Erythroblast (primary cell): ENCODE measurements around the gene PFAS.

Experiments
- DNase-seq, 2 experiments: peaks; one replicate each; lab custom pipeline; 2025; lab: John Stamatoyannopoulos, UW
- GATA1 ChIP-seq: IDR thresholded peaks from 2 replicates; pipeline ENCODE4 v1.6.1; 2011; ENCODE audit warnings: low read depth, mild to moderate bottlenecking, control low read depth, low read length, moderate library complexity
- POLR2A ChIP-seq: IDR thresholded peaks from 2 replicates; pipeline ENCODE4 v1.6.1; 2011; ENCODE audit warnings: mild to moderate bottlenecking, low read length

PFAS gene

GRCh38 chr17:8272421-8272820, 23.3 kb downstream of the PFAS start:
- DNase-seq = no peak
- TF ChIP-seq POLR2A = no peak

- TF ChIP-seq GATA1 = no peak
- TF ChIP-seq POLR2A = no peak
- no peak for DNase-seq
These were observed 24.9 kb downstream of the PFAS start for GRCh38 chr17:8273884-8274444.

- DNase-seq = no peak
- TF ChIP-seq POLR2A (no peak), GATA1 (no peak)
These were observed 25.7 kb downstream of the PFAS start for GRCh38 chr17:8274816-8275215.

GRCh38 chr17:8275421-8276290, 26.6 kb downstream of the PFAS start:
- TF ChIP-seq GATA1 = no peak
- TF ChIP-seq POLR2A = no peak

GRCh38 chr17:8277317-8277716, 28.2 kb downstream of the PFAS start:
- no peak for TF ChIP-seq GATA1

More at GRCh38 chr17:8275421-8276290, 26.6 kb downstream of the PFAS start:
- no peak for DNase-seq

GRCh38 chr17:8282345-8282744, 33.3 kb downstream of the PFAS start:
- DNase-seq = no peak
- TF ChIP-seq POLR2A (no peak), GATA1 (no peak)

More at GRCh38 chr17:8277317-8277716, 28.2 kb downstream of the PFAS start:
- DNase-seq = no peak

GRCh38 chr17:8283356-8283755, 34.3 kb downstream of the PFAS start:
- no peak for TF ChIP-seq POLR2A
- no peak for TF ChIP-seq GATA1
- no peak for DNase-seq

- no peak for TF ChIP-seq POLR2A
- no peak for TF ChIP-seq GATA1
- no peak for DNase-seq
These were observed 35.0 kb downstream of the PFAS start for GRCh38 chr17:8284126-8284525.

GRCh38 chr17:8285270-8286181, 36.4 kb downstream of the PFAS start:
- TF ChIP-seq POLR2A (no peak), GATA1 (no peak)

GRCh38 chr17:8287651-8288335, 38.7 kb downstream of the PFAS start:
- DNase-seq = no peak
- TF ChIP-seq GATA1 = no peak
- TF ChIP-seq POLR2A = no peak

More at GRCh38 chr17:8285270-8286181, 36.4 kb downstream of the PFAS start:
- DNase-seq = no peak

- TF ChIP-seq POLR2A = peak; percentile 85
- no peak for TF ChIP-seq GATA1
- peak; percentile 87 to 89 for DNase-seq
These were observed 39.4 kb downstream of the PFAS start, which contains the start of gene RANGRF for GRCh38 chr17:8288336-8289102. Gene RANGRF, plus strand, starts transcription at chr17:8288670. Its CDS starts 119 bp downstream, at chr17:8288789.

- no peak for TF ChIP-seq POLR2A
- no peak for TF ChIP-seq GATA1
- DNase-seq = no peak
These were observed 40.0 kb downstream of the PFAS start for GRCh38 chr17:8289103-8289397.
